MM.1S (cell line): ENCODE measurements around the gene BCCIP.

Experiments used
- DNase-seq: peaks from one replicate; pipeline ENCODE4 v3.0.0-alpha.2; 2015
- H2AFZ ChIP-seq: fragments of 300-600 bp; sonication (generic); 2 replicates; pipeline ENCODE4 v1.6.0; 2016; ENCODE audit warnings: antibody characterized with exemption, low read length
- H3F3A ChIP-seq: fragments of 300-600 bp; sonication (generic); 2 replicates; pipeline ENCODE4 v1.6.1; 2016; ENCODE audit warnings: mild to moderate bottlenecking, antibody characterized with exemption, low read length, moderate library complexity, mixed read lengths; ENCODE audit not compliant: insufficient read depth
- H3K27ac ChIP-seq: fragments of 300-600 bp; sonication (generic); 2 replicates; pipeline ENCODE4 v1.5.1; 2016; ENCODE audit warnings: mild to moderate bottlenecking, low read length
- H3K27me3 ChIP-seq: fragments of 300-600 bp; sonication (generic); replicated peaks from 2 replicates; pipeline ENCODE4 v1.6.0; 2016; ENCODE audit warnings: low read length; ENCODE audit not compliant: insufficient read depth
- H3K36me3 ChIP-seq: fragments of 300-600 bp; sonication (generic); replicated peaks from 2 replicates; pipeline ENCODE4 v1.6.1; 2016; ENCODE audit warnings: mild to moderate bottlenecking, low read length, mixed read lengths; ENCODE audit not compliant: insufficient read depth
- H3K4me1 ChIP-seq: fragments of 300-600 bp; sonication (generic); 2 replicates; pipeline ENCODE4 v1.6.1; 2016; ENCODE audit warnings: low read length, mixed read lengths
- H3K4me2 ChIP-seq: fragments of 300-600 bp; sonication (generic); 2 replicates; pipeline ENCODE4 v1.6.0; 2016; ENCODE audit warnings: low read depth, low read length
- H3K4me3 ChIP-seq: fragments of 300-600 bp; sonication (generic); 2 replicates; pipeline ENCODE4 v1.5.1; 2016; ENCODE audit warnings: low read length, mixed read lengths
- H3K79me2 ChIP-seq: fragments of 300-600 bp; sonication (generic); 2 replicates; pipeline ENCODE4 v1.6.1; 2016; ENCODE audit warnings: mixed run types, low read length, mixed read lengths
- H3K9ac ChIP-seq: fragments of 300-600 bp; sonication (generic); 2 replicates; pipeline ENCODE4 v1.6.1; 2016; ENCODE audit warnings: low read length, mixed read lengths
- H3K9me2 ChIP-seq: fragments of 300-600 bp; sonication (generic); replicated peaks from 2 replicates; pipeline ENCODE4 v1.6.1; 2016; ENCODE audit warnings: mild to moderate bottlenecking, low read length, mixed read lengths; ENCODE audit not compliant: insufficient read depth
- H3K9me3 ChIP-seq: fragments of 300-600 bp; sonication (generic); replicated peaks from 2 replicates; pipeline ENCODE4 v1.6.1; 2016; ENCODE audit warnings: mild to moderate bottlenecking, low read length, mixed read lengths; ENCODE audit not compliant: insufficient read depth
- H4K20me1 ChIP-seq: fragments of 300-600 bp; sonication (generic); 2 replicates; pipeline ENCODE4 v1.6.1; 2016; ENCODE audit warnings: mild to moderate bottlenecking, low read length, moderate library complexity, mixed read lengths; ENCODE audit not compliant: insufficient read depth
- EZH2 ChIP-seq: fragments of 300-600 bp; sonication (generic); optimal IDR thresholded peaks from 2 replicates; pipeline ENCODE3; 2017; ENCODE audit warnings: low read depth, mild to moderate bottlenecking, antibody characterized with exemption, low read length, mixed read lengths
- EZH2phosphoT487 ChIP-seq: fragments of 300-600 bp; sonication (generic); IDR thresholded peaks from 2 replicates; pipeline ENCODE4 v1.6.1; 2018; ENCODE audit warnings: antibody characterized with exemption, low read length
- TF ChIP-seq, protein P1 (sequence below): fragments of 300-600 bp; sonication (generic); IDR thresholded peaks from 2 replicates; pipeline ENCODE4 v1.5.1; 2016; ENCODE audit warnings: antibody characterized with exemption, low read length, mixed read lengths

BCCIP gene

DNA sequence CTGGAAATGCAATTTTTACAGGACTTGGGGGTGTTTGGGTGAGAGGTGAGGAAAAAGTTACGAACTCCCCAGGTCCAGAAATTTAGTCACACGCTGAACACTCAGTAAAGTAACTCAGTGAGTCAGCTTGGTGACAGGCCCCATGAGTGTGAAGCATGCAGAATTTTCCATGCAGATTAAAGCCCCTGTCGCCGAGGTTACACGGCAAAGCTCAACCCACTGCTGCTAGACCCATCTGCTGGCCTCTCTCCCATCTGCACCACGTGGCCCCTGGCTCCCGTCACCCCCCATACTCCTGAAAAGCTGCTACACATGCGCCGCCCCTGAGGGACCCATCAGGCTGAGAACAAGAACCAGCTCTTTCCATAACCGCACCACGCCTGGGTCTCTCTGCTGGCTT lies 40.7 kb upstream of the BCCIP start:
- Histone ChIP-seq H3K4me3 (no peak overlapping the region), H3K27ac (no peak overlapping the region), H3K4me1 (peaks cover 6% of the 10 kb centered on the region), H3K27me3 (no peaks in the 10 kb centered on the region), H4K20me1 (no peaks in the 10 kb centered on the region), H3K4me2 (no peak overlapping the region), H3K9me2 (no peaks in the 10 kb centered on the region), H3K79me2 (no peaks in the 10 kb centered on the region), H3K36me3 (no peaks in the 10 kb centered on the region), H3K9me3 (no peaks in the 10 kb centered on the region), H3F3A (no peaks in the 10 kb centered on the region), H2AFZ (no peak overlapping the region), H3K9ac (no peak overlapping the region)
- TF ChIP-seq, protein P1, sequence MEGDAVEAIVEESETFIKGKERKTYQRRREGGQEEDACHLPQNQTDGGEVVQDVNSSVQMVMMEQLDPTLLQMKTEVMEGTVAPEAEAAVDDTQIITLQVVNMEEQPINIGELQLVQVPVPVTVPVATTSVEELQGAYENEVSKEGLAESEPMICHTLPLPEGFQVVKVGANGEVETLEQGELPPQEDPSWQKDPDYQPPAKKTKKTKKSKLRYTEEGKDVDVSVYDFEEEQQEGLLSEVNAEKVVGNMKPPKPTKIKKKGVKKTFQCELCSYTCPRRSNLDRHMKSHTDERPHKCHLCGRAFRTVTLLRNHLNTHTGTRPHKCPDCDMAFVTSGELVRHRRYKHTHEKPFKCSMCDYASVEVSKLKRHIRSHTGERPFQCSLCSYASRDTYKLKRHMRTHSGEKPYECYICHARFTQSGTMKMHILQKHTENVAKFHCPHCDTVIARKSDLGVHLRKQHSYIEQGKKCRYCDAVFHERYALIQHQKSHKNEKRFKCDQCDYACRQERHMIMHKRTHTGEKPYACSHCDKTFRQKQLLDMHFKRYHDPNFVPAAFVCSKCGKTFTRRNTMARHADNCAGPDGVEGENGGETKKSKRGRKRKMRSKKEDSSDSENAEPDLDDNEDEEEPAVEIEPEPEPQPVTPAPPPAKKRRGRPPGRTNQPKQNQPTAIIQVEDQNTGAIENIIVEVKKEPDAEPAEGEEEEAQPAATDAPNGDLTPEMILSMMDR = no peak
- TF ChIP-seq EZH2 = no peak
- TF ChIP-seq EZH2phosphoT487 = no peak
- DNase-seq = no peak

DNA sequence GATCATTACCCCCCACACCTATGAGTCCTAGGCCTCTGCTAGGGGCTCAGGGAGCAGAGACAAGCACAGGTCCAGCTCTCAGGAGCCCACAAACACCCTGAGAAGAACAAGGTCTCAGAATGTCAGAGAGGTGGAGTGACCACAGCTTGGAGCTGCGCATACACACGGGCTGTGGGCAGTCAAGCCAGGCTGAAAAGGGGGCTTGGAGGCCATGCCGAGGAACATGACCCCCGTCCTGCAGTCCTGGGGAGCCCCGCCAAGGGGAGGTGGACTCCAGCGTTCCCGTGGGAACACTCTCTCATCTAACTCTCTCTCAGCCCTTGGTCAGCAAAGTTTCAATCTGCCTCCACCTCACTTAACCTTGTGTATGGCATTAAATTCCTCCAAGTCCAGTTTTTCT lies 39.9 kb upstream of the BCCIP start:
- Histone ChIP-seq H3K9ac (no peak overlapping the region), H3K4me1 (peaks cover 14% of the 10 kb centered on the region), H3K36me3 (no peaks in the 10 kb centered on the region), H3K4me3 (no peak overlapping the region), H3K27me3 (no peaks in the 10 kb centered on the region), H3K9me2 (no peaks in the 10 kb centered on the region), H2AFZ (no peak overlapping the region), H3K79me2 (no peaks in the 10 kb centered on the region), H3K9me3 (no peaks in the 10 kb centered on the region), H3K27ac (peak overlapping the region; percentile 36; the same call in 1 of the 2 replicates), H4K20me1 (no peaks in the 10 kb centered on the region), H3F3A (no peaks in the 10 kb centered on the region), H3K4me2 (no peak overlapping the region)
- no peak for DNase-seq
- TF ChIP-seq EZH2 (no peak), EZH2phosphoT487 (no peak)
- TF ChIP-seq, protein P1 = no peak

DNA sequence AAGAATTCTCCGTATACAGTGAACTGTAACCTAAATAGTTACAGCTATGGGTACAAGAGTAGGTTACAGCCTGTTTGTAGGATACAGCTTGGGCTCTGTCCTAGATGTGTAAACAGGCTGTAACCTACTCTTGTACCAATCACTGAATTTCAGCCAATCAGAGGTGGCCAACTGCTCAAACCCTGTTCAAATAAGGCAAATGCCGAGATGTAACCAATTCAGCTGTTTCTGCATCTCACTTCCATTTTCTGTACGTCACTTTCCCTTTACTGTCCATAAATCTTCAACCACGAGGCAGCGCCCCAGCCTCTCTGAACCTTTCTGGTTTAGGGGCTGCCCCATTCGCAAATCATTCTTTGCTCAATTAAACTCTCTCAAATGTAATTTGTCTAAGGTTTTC lies 39.4 kb upstream of the BCCIP start:
- H3K4me3 ChIP-seq = no peak overlapping the region
- H3K27me3 ChIP-seq = no peaks in the 10 kb centered on the region
- DNase-seq = peak; percentile 61
- H3K4me2 ChIP-seq = peak overlapping the region; percentile 34; the same call in 1 of the 2 replicates
- peaks cover 20% of the 10 kb centered on the region for H3K4me1 ChIP-seq
- H3K27ac ChIP-seq = peak overlapping the region; percentile 36; the same call in 1 of the 2 replicates
- H3F3A ChIP-seq = no peaks in the 10 kb centered on the region
- H3K9ac ChIP-seq = no peak overlapping the region
- no peaks in the 10 kb centered on the region for H3K9me2 ChIP-seq
- no peaks in the 10 kb centered on the region; the same call in 1 of the 2 replicates for H3K36me3 ChIP-seq
- H4K20me1 ChIP-seq = no peaks in the 10 kb centered on the region
- no peaks in the 10 kb centered on the region for H3K79me2 ChIP-seq
- TF ChIP-seq, protein P1 = peak; percentile 6; the same call in 1 of the 2 replicates
- TF ChIP-seq EZH2 = no peak
- H2AFZ ChIP-seq = no peak overlapping the region
- H3K9me3 ChIP-seq = no peaks in the 10 kb centered on the region
